OCI-LY1 (cell line): Measurements from ENCODE around the gene POLR2H.

Experiments used
- EZH2 ChIP-seq: fragments of 200-600 bp; sonication (generic), shearing (Covaris generic); IDR thresholded peaks from 2 replicates; pipeline ENCODE4 v1.8.0; 2017; ENCODE audit warnings: borderline replicate concordance, mixed run types, mild to moderate bottlenecking, antibody characterized with exemption, low read length, moderate library complexity, mixed read lengths
- TF ChIP-seq, protein P1 (sequence below): fragments of 200-600 bp; sonication (generic), shearing (Covaris generic); IDR thresholded peaks from 2 replicates; pipeline ENCODE4 v1.5.1; 2017; ENCODE audit warnings: mild to moderate bottlenecking, antibody characterized with exemption, low read length, moderate library complexity, mixed read lengths

GRCh38 chr3:184372296-184372821, 10.8 kb downstream of the POLR2H start:
- TF ChIP-seq, protein P1, sequence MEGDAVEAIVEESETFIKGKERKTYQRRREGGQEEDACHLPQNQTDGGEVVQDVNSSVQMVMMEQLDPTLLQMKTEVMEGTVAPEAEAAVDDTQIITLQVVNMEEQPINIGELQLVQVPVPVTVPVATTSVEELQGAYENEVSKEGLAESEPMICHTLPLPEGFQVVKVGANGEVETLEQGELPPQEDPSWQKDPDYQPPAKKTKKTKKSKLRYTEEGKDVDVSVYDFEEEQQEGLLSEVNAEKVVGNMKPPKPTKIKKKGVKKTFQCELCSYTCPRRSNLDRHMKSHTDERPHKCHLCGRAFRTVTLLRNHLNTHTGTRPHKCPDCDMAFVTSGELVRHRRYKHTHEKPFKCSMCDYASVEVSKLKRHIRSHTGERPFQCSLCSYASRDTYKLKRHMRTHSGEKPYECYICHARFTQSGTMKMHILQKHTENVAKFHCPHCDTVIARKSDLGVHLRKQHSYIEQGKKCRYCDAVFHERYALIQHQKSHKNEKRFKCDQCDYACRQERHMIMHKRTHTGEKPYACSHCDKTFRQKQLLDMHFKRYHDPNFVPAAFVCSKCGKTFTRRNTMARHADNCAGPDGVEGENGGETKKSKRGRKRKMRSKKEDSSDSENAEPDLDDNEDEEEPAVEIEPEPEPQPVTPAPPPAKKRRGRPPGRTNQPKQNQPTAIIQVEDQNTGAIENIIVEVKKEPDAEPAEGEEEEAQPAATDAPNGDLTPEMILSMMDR: no peak
- TF ChIP-seq EZH2: no peak
